ENCODE data around the gene NCAPG2.
A peak's percentile ranks its signal among the peaks of the same experiment; 100 is the strongest.

The NCAPG2 gene

GRCh38 chr7:158649279-158649678 lies 55.3 kb downstream of the NCAPG2 start:
- TF ChIP-seq PAX5 (IDR thresholded peaks at IDR 0.05; ENCODE audit: insufficient read depth, low read length, severe bottlenecking) (no peak), SPI1 (IDR thresholded peaks at IDR 0.05; ENCODE audit: low read depth, low read length) (no peak), POU2F2 (IDR thresholded peaks at IDR 0.05; ENCODE audit: low read depth, low read length) (no peak), POLR2AphosphoS5 (IDR thresholded peaks at IDR 0.05; ENCODE audit: low read depth, low read length) (no peak), POLR2A (IDR thresholded peaks at IDR 0.05; ENCODE audit: low read depth, low read length) (no peak), TAF1 (IDR thresholded peaks at IDR 0.05; ENCODE audit: low read depth, low read length) (no peak)
- no peak for FAIRE-seq
- DNase-seq (ENCODE audit: insufficient read length, low spot score) = no peak

GRCh38 chr7:158648787-158649186 lies 55.8 kb downstream of the NCAPG2 start:
- DNase-seq (ENCODE audit: insufficient read length, low spot score) (no peak), FAIRE-seq (peak; percentile 86)
- TF ChIP-seq TAF1 (IDR thresholded peaks at IDR 0.05; ENCODE audit: low read depth, low read length) (no peak), POU2F2 (IDR thresholded peaks at IDR 0.05; ENCODE audit: low read depth, low read length) (no peak), POLR2AphosphoS5 (IDR thresholded peaks at IDR 0.05; ENCODE audit: low read depth, low read length) (no peak), SPI1 (IDR thresholded peaks at IDR 0.05; ENCODE audit: low read depth, low read length) (no peak), PAX5 (IDR thresholded peaks at IDR 0.05; ENCODE audit: insufficient read depth, low read length, severe bottlenecking) (no peak)

- no peak for FAIRE-seq
- DNase-seq (ENCODE audit: insufficient read length, low spot score) = no peak
- no peak for TF ChIP-seq PAX5 (IDR thresholded peaks at IDR 0.05; ENCODE audit: insufficient read depth, low read length, severe bottlenecking)
- no peak for TF ChIP-seq POLR2A (IDR thresholded peaks at IDR 0.05; ENCODE audit: low read depth, low read length)
- no peak for TF ChIP-seq SPI1 (IDR thresholded peaks at IDR 0.05; ENCODE audit: low read depth, low read length)
- TF ChIP-seq TAF1 (IDR thresholded peaks at IDR 0.05; ENCODE audit: low read depth, low read length) = no peak
Observed at GRCh38 chr7:158648168-158648567, 56.4 kb downstream of the NCAPG2 start.

- FAIRE-seq (no peak), DNase-seq (ENCODE audit: insufficient read length, low spot score) (no peak)
Observed at GRCh38 chr7:158647475-158647792, 57.2 kb downstream of the NCAPG2 start.

GRCh38 chr7:158646766-158647474 lies 57.7 kb downstream of the NCAPG2 start:
- FAIRE-seq (peak; percentile 13), DNase-seq (ENCODE audit: insufficient read length, low spot score) (no peak)
- TF ChIP-seq POU2F2 (IDR thresholded peaks at IDR 0.05; ENCODE audit: low read depth, low read length) (0 out of 2 replicates have a peak, but pooled peaks have one; percentile 15), TAF1 (IDR thresholded peaks at IDR 0.05; ENCODE audit: low read depth, low read length) (no peak)

More at GRCh38 chr7:158647475-158647792, 57.2 kb downstream of the NCAPG2 start:
- TF ChIP-seq POU2F2 (IDR thresholded peaks at IDR 0.05; ENCODE audit: low read depth, low read length) = no peak
- no peak for TF ChIP-seq POLR2AphosphoS5 (IDR thresholded peaks at IDR 0.05; ENCODE audit: low read depth, low read length)
- no peak for TF ChIP-seq SPI1 (IDR thresholded peaks at IDR 0.05; ENCODE audit: low read depth, low read length)
- no peak for TF ChIP-seq POLR2A (IDR thresholded peaks at IDR 0.05; ENCODE audit: low read depth, low read length)

- no peak for TF ChIP-seq SPI1 (IDR thresholded peaks at IDR 0.05; ENCODE audit: low read depth, low read length)
- TF ChIP-seq TAF1 (IDR thresholded peaks at IDR 0.05; ENCODE audit: low read depth, low read length) = no peak
- TF ChIP-seq PAX5 (IDR thresholded peaks at IDR 0.05; ENCODE audit: insufficient read depth, low read length, severe bottlenecking) = no peak
- TF ChIP-seq POU2F2 (IDR thresholded peaks at IDR 0.05; ENCODE audit: low read depth, low read length) = no peak
- no peak for TF ChIP-seq POLR2AphosphoS5 (IDR thresholded peaks at IDR 0.05; ENCODE audit: low read depth, low read length)
- no peak for TF ChIP-seq POLR2A (IDR thresholded peaks at IDR 0.05; ENCODE audit: low read depth, low read length)
- DNase-seq (ENCODE audit: insufficient read length, low spot score) = no peak
- no peak for FAIRE-seq
Observed at GRCh38 chr7:158645842-158646241, 58.8 kb downstream of the NCAPG2 start.

GRCh38 chr7:158642149-158642548 lies 62.5 kb downstream of the NCAPG2 start:
- FAIRE-seq (no peak), DNase-seq (ENCODE audit: insufficient read length, low spot score) (no peak)
- TF ChIP-seq POU2F2 (IDR thresholded peaks at IDR 0.05; ENCODE audit: low read depth, low read length) (no peak), SPI1 (IDR thresholded peaks at IDR 0.05; ENCODE audit: low read depth, low read length) (no peak)

- FAIRE-seq (no peak), DNase-seq (ENCODE audit: insufficient read length, low spot score) (no peak)
- no peak for TF ChIP-seq PAX5 (IDR thresholded peaks at IDR 0.05; ENCODE audit: insufficient read depth, low read length, severe bottlenecking)
- TF ChIP-seq POU2F2 (IDR thresholded peaks at IDR 0.05; ENCODE audit: low read depth, low read length) = no peak
- TF ChIP-seq POLR2A (IDR thresholded peaks at IDR 0.05; ENCODE audit: low read depth, low read length) = no peak
- no peak for TF ChIP-seq SPI1 (IDR thresholded peaks at IDR 0.05; ENCODE audit: low read depth, low read length)
- no peak for TF ChIP-seq POLR2AphosphoS5 (IDR thresholded peaks at IDR 0.05; ENCODE audit: low read depth, low read length)
- no peak for TF ChIP-seq TAF1 (IDR thresholded peaks at IDR 0.05; ENCODE audit: low read depth, low read length)
Observed at GRCh38 chr7:158638001-158638400, 66.6 kb downstream of the NCAPG2 start.

GRCh38 chr7:158633055-158633956 lies 71.3 kb downstream of the NCAPG2 start:
- FAIRE-seq (no peak), DNase-seq (ENCODE audit: insufficient read length, low spot score) (no peak)
- TF ChIP-seq POU2F2 (IDR thresholded peaks at IDR 0.05; ENCODE audit: low read depth, low read length) (no peak), TAF1 (IDR thresholded peaks at IDR 0.05; ENCODE audit: low read depth, low read length) (no peak), PAX5 (IDR thresholded peaks at IDR 0.05; ENCODE audit: insufficient read depth, low read length, severe bottlenecking) (peak; percentile 25), SPI1 (IDR thresholded peaks at IDR 0.05; ENCODE audit: low read depth, low read length) (no peak), POLR2A (IDR thresholded peaks at IDR 0.05; ENCODE audit: low read depth, low read length) (no peak)

Measured in GM12891 (cell line).